Stomach smooth muscle (tissue), 2 donors: Measurements from ENCODE around the gene SLC2A5.
A peak's percentile ranks its signal among the peaks of the same experiment; 100 is the strongest.
"Not testable (repeated sequence)": the region's sequence is repeated elsewhere in the genome, so short reads cannot be mapped to it uniquely, and the experiment has no call there.

Source experiments
- H3K27ac ChIP-seq: one replicate; pipeline ENCODE4 v1.7.0; 2013; ENCODE audit warnings: mild to moderate bottlenecking, low read length, inconsistent platforms
- H3K27me3 ChIP-seq, 2 donors: one replicate each; pipeline ENCODE4 v1.7.0; 2013; ENCODE audit warnings: low read length in 2 of 2; ENCODE audit not compliant: insufficient read depth in 2 of 2, control insufficient read depth in 1 of 2
- H3K36me3 ChIP-seq, 2 donors: one replicate each; pipeline ENCODE4 v1.7.0; 2013; ENCODE audit warnings: low read length in 2 of 2; ENCODE audit not compliant: control insufficient read depth in 2 of 2, insufficient read depth in 2 of 2
- H3K4me1 ChIP-seq: one replicate; pipeline ENCODE4 v1.7.0; 2013; ENCODE audit warnings: low read length; ENCODE audit not compliant: control insufficient read depth, insufficient read depth
- H3K4me3 ChIP-seq, 2 donors: one replicate each; pipeline ENCODE4 v1.7.0; 2013; ENCODE audit warnings: low read length in 2 of 2
- H3K9ac ChIP-seq, 2 donors: one replicate each; pipeline ENCODE4 v1.7.0; 2013; ENCODE audit warnings: low read length in 2 of 2, mild to moderate bottlenecking in 1 of 2
- H3K9me3 ChIP-seq, 2 donors: one replicate each; pipeline ENCODE4 v1.7.0; 2013; ENCODE audit warnings: low read length in 2 of 2; ENCODE audit not compliant: control insufficient read depth in 2 of 2
- donor health status: healthy.
- donor health status: Pancreatic carcinoma.

SLC2A5 gene

DNA sequence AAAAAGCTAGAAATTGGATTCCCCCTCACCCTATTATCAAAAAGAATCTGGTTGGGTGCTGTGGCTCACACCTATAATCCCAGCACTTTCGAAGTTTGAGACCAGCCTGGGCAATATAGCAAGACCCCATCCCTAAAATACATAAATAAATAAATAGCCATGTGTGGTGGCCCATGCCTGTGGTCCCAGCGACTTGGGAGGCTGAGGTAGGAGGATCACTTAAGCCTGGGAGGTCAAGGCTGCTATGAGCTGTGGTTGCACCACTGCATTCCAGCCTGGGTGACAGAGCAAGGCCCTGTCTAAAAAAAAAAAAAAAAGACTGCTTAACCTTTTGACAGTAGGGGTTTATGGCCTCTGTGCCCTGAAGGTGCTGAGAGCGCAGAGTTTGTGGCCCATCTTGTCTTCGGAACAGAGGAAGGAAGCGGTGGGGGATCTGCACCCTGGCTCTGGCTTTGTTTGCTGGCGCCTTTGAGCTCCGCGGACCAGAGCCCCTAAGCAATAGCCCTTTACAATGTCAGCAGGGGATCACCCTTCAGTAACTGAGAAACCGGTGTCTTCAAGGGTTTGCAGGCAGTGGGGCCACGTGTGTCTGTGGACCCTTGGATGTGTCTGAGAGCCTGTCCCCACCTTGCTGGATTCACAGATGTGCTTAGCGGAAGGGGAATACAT lies 65.3 kb downstream of the SLC2A5 start:
- H3K4me1 ChIP-seq, result no peaks in the 10 kb centered on the region
- no peaks in the 10 kb centered on the region for H3K36me3 ChIP-seq
- H3K9me3 ChIP-seq, result no peaks in the 10 kb centered on the region
- H3K9ac ChIP-seq, result no peak overlapping the region
- H3K27ac ChIP-seq, result no peak overlapping the region
- H3K27me3 ChIP-seq, result no peaks in the 10 kb centered on the region
- H3K4me3 ChIP-seq, result no peak overlapping the region

GRCh38 chr1:9002215-9002560 lies 67.2 kb downstream of the SLC2A5 start:
- H3K9ac ChIP-seq, H3K36me3 ChIP-seq, H3K27ac ChIP-seq, H3K9me3 ChIP-seq, H3K4me1 ChIP-seq, H3K4me3 ChIP-seq, H3K27me3 ChIP-seq: not testable (repeated sequence)

GRCh38 chr1:9001534-9002214 lies 67.8 kb downstream of the SLC2A5 start:
- H3K36me3 ChIP-seq, H3K4me3 ChIP-seq, H3K27me3 ChIP-seq, H3K9me3 ChIP-seq, H3K4me1 ChIP-seq, H3K27ac ChIP-seq, H3K9ac ChIP-seq: not testable (repeated sequence)

GRCh38 chr1:8993962-8994675 lies 75.3 kb downstream of the SLC2A5 start:
- not testable (repeated sequence) for H3K27ac ChIP-seq, H3K4me1 ChIP-seq, H3K27me3 ChIP-seq, H3K9me3 ChIP-seq, H3K4me3 ChIP-seq, H3K36me3 ChIP-seq, H3K9ac ChIP-seq

- H3K27ac ChIP-seq, result no peak overlapping the region
- H3K9ac ChIP-seq, result no peak overlapping the region
Observed at GRCh38 chr1:8992936-8993687, 76.3 kb downstream of the SLC2A5 start.

GRCh38 chr1:8989821-8990220 lies 79.6 kb downstream of the SLC2A5 start:
- Histone ChIP-seq H3K9ac (no peak overlapping the region), H3K27me3 (no peaks in the 10 kb centered on the region), H3K9me3 (no peaks in the 10 kb centered on the region), H3K4me1 (peaks cover 7% of the 10 kb centered on the region), H3K36me3 (no peaks in the 10 kb centered on the region), H3K4me3 (no peak overlapping the region), H3K27ac (no peak overlapping the region)

More at GRCh38 chr1:8992936-8993687, 76.3 kb downstream of the SLC2A5 start:
- Histone ChIP-seq H3K4me3 (no peak overlapping the region), H3K4me1 (no peaks in the 10 kb centered on the region), H3K9me3 (no peaks in the 10 kb centered on the region), H3K27me3 (no peaks in the 10 kb centered on the region), H3K36me3 (no peaks in the 10 kb centered on the region)

DNA sequence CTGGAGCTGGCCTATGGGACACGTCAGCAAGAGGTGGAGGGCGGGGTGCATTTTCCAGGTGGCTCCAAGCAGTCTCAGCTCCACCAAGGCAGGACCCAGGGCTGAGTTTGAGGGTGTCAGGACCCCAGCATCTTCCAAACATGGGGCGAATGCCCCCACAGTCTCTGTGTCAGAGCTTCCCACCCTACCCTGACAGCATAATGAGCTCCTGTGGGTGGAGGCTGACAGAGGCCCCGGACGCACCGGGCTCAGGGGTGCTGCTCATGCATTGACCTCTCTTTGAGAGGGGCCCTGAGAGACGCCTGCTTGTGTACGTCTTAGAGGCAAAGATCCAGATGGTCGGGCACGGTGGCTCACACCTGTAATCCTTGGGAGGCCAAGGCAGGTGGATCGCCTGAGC lies 80.4 kb downstream of the SLC2A5 start:
- Histone ChIP-seq H3K4me1 (peaks cover 7% of the 10 kb centered on the region), H3K27ac (no peak overlapping the region), H3K9me3 (no peaks in the 10 kb centered on the region), H3K9ac (no peak overlapping the region), H3K27me3 (no peaks in the 10 kb centered on the region), H3K36me3 (no peaks in the 10 kb centered on the region), H3K4me3 (no peak overlapping the region)

GRCh38 chr1:8988618-8988967 lies 80.8 kb downstream of the SLC2A5 start:
- no peak overlapping the region for H3K9ac ChIP-seq

GRCh38 chr1:8987881-8988617 lies 81.4 kb downstream of the SLC2A5 start:
- H3K9ac ChIP-seq, result peak overlapping the region in 1 of 2 donors; percentile 10
- H3K36me3 ChIP-seq, result no peaks in the 10 kb centered on the region
- no peaks in the 10 kb centered on the region for H3K9me3 ChIP-seq
- no peak overlapping the region for H3K27ac ChIP-seq
- H3K4me3 ChIP-seq, result no peak overlapping the region
- H3K27me3 ChIP-seq, result no peaks in the 10 kb centered on the region
- H3K4me1 ChIP-seq, result peaks cover 7% of the 10 kb centered on the region

More at GRCh38 chr1:8988618-8988967, 80.8 kb downstream of the SLC2A5 start:
- H3K9me3 ChIP-seq, result no peaks in the 10 kb centered on the region
- H3K36me3 ChIP-seq, result no peaks in the 10 kb centered on the region
- no peak overlapping the region for H3K4me3 ChIP-seq
- no peaks in the 10 kb centered on the region for H3K27me3 ChIP-seq
- H3K27ac ChIP-seq, result no peak overlapping the region
- H3K4me1 ChIP-seq, result peaks cover 7% of the 10 kb centered on the region

DNA sequence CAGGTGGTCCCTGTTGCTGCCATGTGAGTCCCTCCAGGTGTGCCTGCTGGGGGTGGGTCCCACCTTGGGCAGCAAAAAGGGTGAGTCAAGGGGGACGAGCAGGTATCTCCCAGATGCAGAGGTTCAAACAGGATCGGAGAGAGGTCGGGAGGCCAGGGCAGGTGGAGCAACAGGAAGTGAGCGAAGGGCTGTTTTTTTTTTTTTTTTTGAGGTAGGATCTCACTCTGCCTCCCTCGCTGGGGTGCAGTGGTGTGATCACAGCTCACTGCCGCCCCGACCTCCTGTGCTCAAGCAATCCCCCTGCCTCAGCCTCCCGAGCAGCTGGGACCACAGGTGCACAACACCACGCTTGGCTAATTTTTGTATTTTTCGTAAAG lies 82.6 kb downstream of the SLC2A5 start:
- Histone ChIP-seq H3K27me3 (no peaks in the 10 kb centered on the region), H3K36me3 (no peaks in the 10 kb centered on the region), H3K9me3 (no peaks in the 10 kb centered on the region), H3K4me1 (peaks cover 7% of the 10 kb centered on the region), H3K27ac (peak overlapping the region; percentile 31), H3K9ac (no peak overlapping the region), H3K4me3 (no peak overlapping the region)
